K562 (cell line): ENCODE measurements around the gene UBE2I. TPM values are rescaled to one million over a fixed set of nuclear protein-coding genes. Genes with fewer than 3 reads are reported as not detected.

Source experiments
- ARNT ChIP-seq, 2 experiments: fragments of 450-650 bp; IDR thresholded peaks; 2 replicates each; pipeline ENCODE4 v1.6.1; 2016; ENCODE audit warnings: mild to moderate bottlenecking in 1 of 2
- ESRRB ChIP-seq: fragments of 250-450 bp; sonication (Bioruptor Pico); IDR thresholded peaks from 2 replicates; pipeline ENCODE4 v1.5.0; 2020; ENCODE audit warnings: mild to moderate bottlenecking, moderate library complexity, borderline replicate concordance
- ETS2 ChIP-seq: IDR thresholded peaks from 2 replicates; pipeline ENCODE4 v1.6.1; 2016; ENCODE audit warnings: borderline replicate concordance, missing genetic modification characterization, mild to moderate bottlenecking, moderate library complexity, missing compliant biosample characterization; ENCODE audit not compliant: poor library complexity, severe bottlenecking
- ETV6 ChIP-seq, 3 experiments: fragments of 150-350 bp in 1 of 3; sonication (generic) in 1 of 3; formaldehyde crosslinking in 1 of 3; IDR thresholded peaks; 2 replicates each; pipeline versions ENCODE4 v1.6.1 to v1.8.0; 2014 to 2022; ENCODE audit warnings: borderline replicate concordance in 2 of 3, low read depth in 2 of 3, antibody characterized with exemption in 1 of 3, low read length in 1 of 3, mild to moderate bottlenecking in 1 of 3, missing genetic modification reagents in 1 of 3
- HMGN3 ChIP-seq: IDR thresholded peaks from 2 replicates; pipeline ENCODE4 v1.6.1; 2011; ENCODE audit warnings: borderline replicate concordance, low read depth, mild to moderate bottlenecking, mixed read lengths, low read length; ENCODE audit not compliant: insufficient read length; ENCODE audit errors: extremely low read depth
- KAT8 ChIP-seq: fragments of 450-650 bp; IDR thresholded peaks from 2 replicates; pipeline ENCODE4 v1.6.1; 2016; ENCODE audit warnings: low read depth, mild to moderate bottlenecking
- KLF6 ChIP-seq: fragments of 250-450 bp; sonication (Bioruptor Pico); IDR thresholded peaks from 2 replicates; pipeline ENCODE4 v1.4.0; 2020; ENCODE audit warnings: mild to moderate bottlenecking, moderate library complexity, borderline replicate concordance
- MEIS2 ChIP-seq: fragments of 450-650 bp; IDR thresholded peaks from 2 replicates; pipeline ENCODE4 v1.6.1; 2014; ENCODE audit warnings: mild to moderate bottlenecking; ENCODE audit not compliant: partially characterized antibody
- NFATC3 ChIP-seq: fragments of 450-650 bp; IDR thresholded peaks from 2 replicates; pipeline ENCODE4 v1.6.1; 2017; ENCODE audit warnings: mild to moderate bottlenecking
- PHF8 ChIP-seq: fragments of 200-600 bp; sonication (generic); IDR thresholded peaks from 2 replicates; pipeline ENCODE4 v1.6.1; 2012; ENCODE audit warnings: mixed run types, mild to moderate bottlenecking, inconsistent platforms, low read length, moderate library complexity, borderline replicate concordance
- RBM25 ChIP-seq: fragments of 200-400 bp; formaldehyde crosslinking; IDR thresholded peaks from 2 replicates; pipeline ENCODE4 v1.6.1; 2018; ENCODE audit warnings: low read length, low read depth, moderate library complexity; ENCODE audit not compliant: severe bottlenecking
- SMAD1 ChIP-seq: fragments of 150-350 bp; IDR thresholded peaks from 2 replicates; pipeline ENCODE4 v1.6.1; 2014; ENCODE audit warnings: low read length, low read depth; ENCODE audit not compliant: partially characterized antibody
- SRSF3 ChIP-seq: fragments of 200-400 bp; formaldehyde crosslinking; IDR thresholded peaks from 2 replicates; pipeline ENCODE4 v1.6.1; 2016; ENCODE audit warnings: mild to moderate bottlenecking, low read length, moderate library complexity; ENCODE audit not compliant: insufficient read depth
- STAT5A ChIP-seq: IDR thresholded peaks from 2 replicates; pipeline ENCODE4 v1.6.1; 2012; ENCODE audit warnings: low read length, inconsistent platforms, borderline replicate concordance
- STAT5B ChIP-seq: fragments of 250-450 bp; sonication (Bioruptor Pico); IDR thresholded peaks from 2 replicates; pipeline ENCODE4 v1.8.0; 2021; ENCODE audit warnings: mild to moderate bottlenecking, inconsistent platforms
- ZNF121 ChIP-seq: sonication (generic); formaldehyde crosslinking; conservative IDR thresholded peaks from 2 replicates; pipeline ENCODE4 v1.8.0; 2022; ENCODE audit warnings: missing genetic modification reagents
- ZNF134 ChIP-seq: fragments of 250-450 bp; sonication (Bioruptor Pico); conservative IDR thresholded peaks from 2 replicates; pipeline ENCODE4 v1.4.0; 2020
- ZNF551 ChIP-seq: fragments of 250-450 bp; sonication (Bioruptor Pico); IDR thresholded peaks from 2 replicates; pipeline ENCODE4 v1.5.0; 2021; ENCODE audit warnings: mild to moderate bottlenecking, moderate library complexity
- polyA plus RNA-seq, 8 experiments: library from polyadenylated mRNA; depleted of rRNA in 4 of 8; stranded (reverse) in 5 of 8; unstranded in 3 of 8; fragments of >200 nt; fragmentation: Nextera tagmentation in 2 of 8; fragmentation: Illumina TruSeq in 1 of 8; extraction: Ambion mirVana in 2 of 8; extraction: Trizol in 1 of 8; gene quantifications; 2 replicates each; pipeline versions ENCODE4 v1.2.1 to v1.2.3, GENCODE V29; 2011 to 2014; ENCODE audit warnings: inconsistent platforms in 1 of 8, missing spikeins in 1 of 8
- total RNA-seq, 7 experiments: library from RNA; depleted of rRNA in 6 of 7; stranded (reverse); fragments of >200 nt in 6 of 7; fragmentation: Illumina TruSeq in 2 of 7; extraction: Trizol in 2 of 7; gene quantifications; 2 replicates each; pipeline versions ENCODE4 v1.2.1 to v1.2.3, GENCODE V29; 2011 to 2021; ENCODE audit warnings: low replicate concordance in 1 of 7
- TF ChIP-seq, protein P1 (sequence below): sonication (generic); formaldehyde crosslinking; IDR thresholded peaks from 2 replicates; pipeline ENCODE4 v1.8.0; 2022; ENCODE audit warnings: missing genetic modification reagents, mild to moderate bottlenecking, borderline replicate concordance
- TF ChIP-seq, protein P2 (sequence below): fragments of 450-650 bp; IDR thresholded peaks from 2 replicates; pipeline ENCODE4 v1.7.1; 2018; ENCODE audit warnings: mild to moderate bottlenecking, low read depth; ENCODE audit not compliant: partially characterized antibody
- TF ChIP-seq, protein P3 (sequence below): fragments of 450-650 bp; IDR thresholded peaks from 2 replicates; pipeline ENCODE4 v1.6.1; 2016; ENCODE audit warnings: missing biosample characterization, missing genetic modification characterization

Gene UBE2I
- total and polyA plus RNA-seq, 9 of the 15 experiments (the other 6 are each of a cell fraction or from before 2014, with no cell fraction given): 36.6 to 254 (median 104) TPM

- TF ChIP-seq, protein P1, sequence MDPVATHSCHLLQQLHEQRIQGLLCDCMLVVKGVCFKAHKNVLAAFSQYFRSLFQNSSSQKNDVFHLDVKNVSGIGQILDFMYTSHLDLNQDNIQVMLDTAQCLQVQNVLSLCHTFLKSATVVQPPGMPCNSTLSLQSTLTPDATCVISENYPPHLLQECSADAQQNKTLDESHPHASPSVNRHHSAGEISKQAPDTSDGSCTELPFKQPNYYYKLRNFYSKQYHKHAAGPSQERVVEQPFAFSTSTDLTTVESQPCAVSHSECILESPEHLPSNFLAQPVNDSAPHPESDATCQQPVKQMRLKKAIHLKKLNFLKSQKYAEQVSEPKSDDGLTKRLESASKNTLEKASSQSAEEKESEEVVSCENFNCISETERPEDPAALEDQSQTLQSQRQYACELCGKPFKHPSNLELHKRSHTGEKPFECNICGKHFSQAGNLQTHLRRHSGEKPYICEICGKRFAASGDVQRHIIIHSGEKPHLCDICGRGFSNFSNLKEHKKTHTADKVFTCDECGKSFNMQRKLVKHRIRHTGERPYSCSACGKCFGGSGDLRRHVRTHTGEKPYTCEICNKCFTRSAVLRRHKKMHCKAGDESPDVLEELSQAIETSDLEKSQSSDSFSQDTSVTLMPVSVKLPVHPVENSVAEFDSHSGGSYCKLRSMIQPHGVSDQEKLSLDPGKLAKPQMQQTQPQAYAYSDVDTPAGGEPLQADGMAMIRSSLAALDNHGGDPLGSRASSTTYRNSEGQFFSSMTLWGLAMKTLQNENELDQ (CRISPR knock-in tag): peak; percentile 59; the same call in 1 of the 2 replicates
- TF ChIP-seq ZNF551 (CRISPR knock-in tag): no peak
- TF ChIP-seq STAT5B (CRISPR knock-in tag): no peak
- TF ChIP-seq KLF6 (CRISPR knock-in tag): no peak
- TF ChIP-seq STAT5A: no peak
- no peak for TF ChIP-seq MEIS2
- no peak for TF ChIP-seq SRSF3
- TF ChIP-seq, protein P2, sequence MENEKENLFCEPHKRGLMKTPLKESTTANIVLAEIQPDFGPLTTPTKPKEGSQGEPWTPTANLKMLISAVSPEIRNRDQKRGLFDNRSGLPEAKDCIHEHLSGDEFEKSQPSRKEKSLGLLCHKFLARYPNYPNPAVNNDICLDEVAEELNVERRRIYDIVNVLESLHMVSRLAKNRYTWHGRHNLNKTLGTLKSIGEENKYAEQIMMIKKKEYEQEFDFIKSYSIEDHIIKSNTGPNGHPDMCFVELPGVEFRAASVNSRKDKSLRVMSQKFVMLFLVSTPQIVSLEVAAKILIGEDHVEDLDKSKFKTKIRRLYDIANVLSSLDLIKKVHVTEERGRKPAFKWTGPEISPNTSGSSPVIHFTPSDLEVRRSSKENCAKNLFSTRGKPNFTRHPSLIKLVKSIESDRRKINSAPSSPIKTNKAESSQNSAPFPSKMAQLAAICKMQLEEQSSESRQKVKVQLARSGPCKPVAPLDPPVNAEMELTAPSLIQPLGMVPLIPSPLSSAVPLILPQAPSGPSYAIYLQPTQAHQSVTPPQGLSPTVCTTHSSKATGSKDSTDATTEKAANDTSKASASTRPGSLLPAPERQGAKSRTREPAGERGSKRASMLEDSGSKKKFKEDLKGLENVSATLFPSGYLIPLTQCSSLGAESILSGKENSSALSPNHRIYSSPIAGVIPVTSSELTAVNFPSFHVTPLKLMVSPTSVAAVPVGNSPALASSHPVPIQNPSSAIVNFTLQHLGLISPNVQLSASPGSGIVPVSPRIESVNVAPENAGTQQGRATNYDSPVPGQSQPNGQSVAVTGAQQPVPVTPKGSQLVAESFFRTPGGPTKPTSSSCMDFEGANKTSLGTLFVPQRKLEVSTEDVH: peak; percentile 89
- TF ChIP-seq, protein P3, sequence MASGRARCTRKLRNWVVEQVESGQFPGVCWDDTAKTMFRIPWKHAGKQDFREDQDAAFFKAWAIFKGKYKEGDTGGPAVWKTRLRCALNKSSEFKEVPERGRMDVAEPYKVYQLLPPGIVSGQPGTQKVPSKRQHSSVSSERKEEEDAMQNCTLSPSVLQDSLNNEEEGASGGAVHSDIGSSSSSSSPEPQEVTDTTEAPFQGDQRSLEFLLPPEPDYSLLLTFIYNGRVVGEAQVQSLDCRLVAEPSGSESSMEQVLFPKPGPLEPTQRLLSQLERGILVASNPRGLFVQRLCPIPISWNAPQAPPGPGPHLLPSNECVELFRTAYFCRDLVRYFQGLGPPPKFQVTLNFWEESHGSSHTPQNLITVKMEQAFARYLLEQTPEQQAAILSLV (tag): no peak
- TF ChIP-seq ZNF134 (CRISPR knock-in tag): no peak
- no peak for TF ChIP-seq ZNF121 (CRISPR knock-in tag)
- no peak for TF ChIP-seq RBM25
- peak; percentile 90 for TF ChIP-seq KAT8
- TF ChIP-seq ETV6 (IDR thresholded peaks at IDR 0.05; ENCODE audit: borderline replicate concordance in 1 of 2, low read depth in 2 of 2, low read length in 1 of 2): no peak
- no peak for TF ChIP-seq ETV6 (CRISPR knock-in tag; IDR thresholded peaks at IDR 0.05; ENCODE audit: borderline replicate concordance)
- no peak for TF ChIP-seq ETS2 (tag)
- TF ChIP-seq HMGN3: no peak
- peak; percentile 60 to 94; a peak in 3 of 4 replicates for TF ChIP-seq ARNT (IDR thresholded peaks at IDR 0.05)
- TF ChIP-seq PHF8: peak; percentile 61; the same call in 1 of the 2 replicates
- TF ChIP-seq SMAD1: no peak
- TF ChIP-seq ESRRB (CRISPR knock-in tag): no peak
- peak; percentile 96 for TF ChIP-seq NFATC3
These were observed at the start of gene UBE2I (continued) for GRCh38 chr16:1308977-1309885.
